BLaER1 (cell line): ENCODE data around the gene ZPBP2.

ENCODE experiments used
- H3K27ac ChIP-seq: shearing (Covaris generic); formaldehyde crosslinking; 2 replicates; pipeline ENCODE4 v1.8.1; 2022
- H3K27me3 ChIP-seq: shearing (Covaris generic); formaldehyde crosslinking; 2 replicates; pipeline ENCODE4 v1.8.1; 2022
- H3K36me3 ChIP-seq: shearing (Covaris generic); formaldehyde crosslinking; 2 replicates; pipeline ENCODE4 v1.8.1; 2022
- H3K4me1 ChIP-seq: shearing (Covaris generic); formaldehyde crosslinking; 2 replicates; pipeline ENCODE4 v1.8.1; 2022
- H3K4me2 ChIP-seq: shearing (Covaris generic); formaldehyde crosslinking; 2 replicates; pipeline ENCODE4 v1.8.1; 2022
- H3K4me3 ChIP-seq: shearing (Covaris generic); formaldehyde crosslinking; 2 replicates; pipeline ENCODE4 v1.8.1; 2022
- H3K9ac ChIP-seq: shearing (Covaris generic); formaldehyde crosslinking; 2 replicates; pipeline ENCODE4 v1.8.1; 2022
- H3K9me3 ChIP-seq: shearing (Covaris generic); formaldehyde crosslinking; 2 replicates; pipeline ENCODE4 v1.8.1; 2022
- H4K20me1 ChIP-seq: shearing (Covaris generic); formaldehyde crosslinking; 2 replicates; pipeline ENCODE4 v1.8.1; 2022
- Cebpa-rat ChIP-seq: shearing (Covaris generic); IDR thresholded peaks from 2 replicates; pipeline ENCODE4 v1.8.1; 2022

The ZPBP2 gene

DNA sequence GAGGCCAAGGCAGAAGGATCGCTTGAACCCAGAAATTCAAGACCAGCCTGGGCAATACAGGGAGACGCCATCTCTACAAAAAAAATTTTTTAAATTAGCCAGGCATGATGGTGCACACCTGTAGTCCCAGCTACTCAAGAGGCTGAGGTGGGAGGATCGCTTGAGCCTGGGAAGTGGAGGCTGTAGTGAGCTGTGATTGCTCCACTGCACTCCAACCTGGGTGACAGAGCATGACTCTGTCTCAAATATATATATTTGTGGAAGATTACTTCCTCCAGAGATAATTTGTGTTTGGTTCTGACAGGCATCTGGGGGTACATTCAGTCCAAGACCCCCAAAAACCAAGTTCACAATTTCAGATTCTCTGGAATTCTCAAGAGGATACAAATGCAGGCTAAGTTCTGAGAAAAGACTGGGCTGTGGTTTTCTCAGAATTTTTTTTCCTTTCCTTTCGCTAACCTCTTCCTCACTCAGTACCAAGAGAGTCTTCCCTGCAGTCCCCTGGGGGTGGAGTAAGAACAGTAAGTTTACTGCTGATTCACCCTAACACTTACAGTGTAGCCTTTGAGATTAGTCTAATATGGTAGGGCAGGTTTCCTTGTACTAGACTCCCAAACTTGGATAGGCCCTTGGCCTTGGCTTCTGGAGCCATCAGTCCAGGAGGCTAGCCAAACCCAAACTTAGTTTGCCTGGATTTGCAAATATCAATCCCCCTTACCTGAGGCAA lies 35.3 kb downstream of the ZPBP2 start:
- Histone ChIP-seq H3K9ac (no peak overlapping the region), H3K36me3 (peaks cover 39% of the 10 kb centered on the region; the same call in 1 of the 2 replicates), H3K27ac (no peak overlapping the region), H3K4me1 (peaks cover 35% of the 10 kb centered on the region), H3K4me3 (no peak overlapping the region), H3K27me3 (no peaks in the 10 kb centered on the region), H3K9me3 (no peaks in the 10 kb centered on the region), H3K4me2 (peak overlapping the region; percentile 66), H4K20me1 (peaks cover 7% of the 10 kb centered on the region; the same call in 1 of the 2 replicates)
- TF ChIP-seq Cebpa-rat: no peak

DNA sequence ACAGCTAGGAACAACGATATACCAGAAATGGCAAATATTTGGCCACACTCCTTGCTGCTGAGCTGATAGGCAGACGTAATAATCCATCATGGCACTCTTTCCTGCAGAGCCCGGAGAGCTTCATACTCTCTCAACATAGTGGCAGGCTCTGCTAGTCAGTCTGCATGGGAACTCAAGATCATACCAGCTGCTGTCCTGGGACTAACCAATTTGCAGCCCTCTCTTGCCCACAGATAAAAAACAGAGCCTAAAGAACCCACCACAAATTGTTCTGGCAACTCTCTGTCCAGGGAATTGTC lies 36.9 kb downstream of the ZPBP2 start:
- no peak overlapping the region for H3K27ac ChIP-seq
- peaks cover 55% of the 10 kb centered on the region for H3K36me3 ChIP-seq
- H3K4me3 ChIP-seq: no peak overlapping the region
- H3K9me3 ChIP-seq: no peaks in the 10 kb centered on the region
- no peak overlapping the region for H3K9ac ChIP-seq
- peaks cover 7% of the 10 kb centered on the region; the same call in 1 of the 2 replicates for H4K20me1 ChIP-seq
- peaks cover 35% of the 10 kb centered on the region for H3K4me1 ChIP-seq
- H3K27me3 ChIP-seq: no peaks in the 10 kb centered on the region
- 0 out of 2 replicates have a peak overlapping the region, but pooled peaks have one; percentile 66 for H3K4me2 ChIP-seq
- no peak for TF ChIP-seq Cebpa-rat

DNA sequence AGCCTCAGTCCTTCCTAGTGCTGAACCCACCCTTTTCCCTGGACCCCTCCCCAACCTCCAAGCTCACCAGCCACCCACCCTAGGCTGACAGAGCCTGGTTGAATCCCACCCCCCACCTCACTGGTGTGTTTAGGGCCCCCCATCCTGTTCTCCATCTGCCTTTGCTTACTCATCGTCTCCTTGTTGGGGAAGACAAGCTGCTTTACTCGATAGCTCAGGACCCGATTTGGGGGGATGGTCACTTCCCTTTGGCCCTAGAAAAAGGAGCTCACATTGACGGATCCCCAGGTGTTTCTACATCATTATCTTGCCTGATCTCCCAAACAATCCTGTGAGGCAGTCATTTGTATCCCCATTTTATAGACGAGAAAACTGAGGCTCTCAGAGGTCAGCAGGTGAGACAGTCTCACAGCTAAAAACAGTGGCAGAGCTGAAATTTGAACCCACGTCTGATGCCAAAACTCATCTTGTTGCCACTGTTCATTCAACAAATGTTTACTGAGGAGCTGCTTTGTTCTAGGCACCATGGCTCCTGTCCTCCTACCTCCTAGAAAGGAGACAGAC lies 40.9 kb downstream of the ZPBP2 start:
- H4K20me1 ChIP-seq: no peaks in the 10 kb centered on the region

DNA sequence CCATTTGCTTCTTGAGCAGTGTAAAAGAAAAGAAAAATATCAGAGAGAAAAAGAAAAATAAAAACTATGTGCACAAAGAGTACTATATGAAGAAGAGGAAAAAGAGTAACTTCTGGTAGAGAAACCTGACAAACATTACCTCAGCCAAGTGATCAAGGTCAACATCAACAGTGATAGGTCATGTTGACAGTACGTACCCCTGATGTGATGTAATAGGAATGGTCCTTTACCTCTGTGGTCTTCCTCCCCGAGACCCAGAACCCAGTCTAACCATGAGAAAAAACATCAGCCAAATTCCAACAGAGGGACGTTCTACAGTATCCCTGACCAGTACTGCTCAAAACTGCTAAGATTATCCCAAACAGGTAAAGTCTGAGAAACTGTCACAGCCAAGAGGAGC lies 46.0 kb downstream of the ZPBP2 start:
- H3K4me2 ChIP-seq: no peak overlapping the region

More for the DNA sequence above, 40.9 kb downstream of the ZPBP2 start:
- no peak overlapping the region for H3K4me3 ChIP-seq
- no peak overlapping the region for H3K27ac ChIP-seq
- H3K4me2 ChIP-seq: no peak overlapping the region
- H3K27me3 ChIP-seq: no peaks in the 10 kb centered on the region
- no peak for TF ChIP-seq Cebpa-rat
- peaks cover 82% of the 10 kb centered on the region for H3K36me3 ChIP-seq
- no peak overlapping the region for H3K9ac ChIP-seq
- H3K9me3 ChIP-seq: no peaks in the 10 kb centered on the region
- H3K4me1 ChIP-seq: peaks cover 20% of the 10 kb centered on the region

DNA sequence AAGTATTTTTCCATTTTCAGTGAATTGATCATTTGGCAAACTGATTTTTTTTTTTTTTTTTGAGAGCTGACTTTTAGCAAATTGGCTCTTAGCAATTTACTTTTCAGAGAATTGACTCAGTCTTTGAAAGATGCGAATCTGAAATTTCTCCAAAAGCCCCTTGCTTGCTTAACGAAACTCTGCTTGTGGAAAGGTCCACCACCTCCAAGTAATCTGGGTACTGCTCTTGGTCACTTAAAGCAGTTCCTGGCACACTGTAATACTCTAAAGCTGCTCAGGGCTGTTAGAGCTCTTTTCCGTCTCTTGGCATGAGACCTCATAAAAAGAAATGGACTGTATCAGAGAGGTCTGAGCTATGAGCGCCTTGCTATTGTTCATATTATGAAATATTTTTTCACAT lies 47.6 kb downstream of the ZPBP2 start:
- Histone ChIP-seq H3K4me2 (no peak overlapping the region), H3K36me3 (peaks cover 69% of the 10 kb centered on the region), H3K27me3 (no peaks in the 10 kb centered on the region), H3K4me1 (peaks cover 34% of the 10 kb centered on the region), H3K4me3 (no peak overlapping the region), H3K9me3 (no peaks in the 10 kb centered on the region), H3K9ac (no peak overlapping the region), H3K27ac (no peak overlapping the region), H4K20me1 (no peaks in the 10 kb centered on the region)
- TF ChIP-seq Cebpa-rat: no peak

More for the DNA sequence above, 46.0 kb downstream of the ZPBP2 start:
- Histone ChIP-seq H4K20me1 (no peaks in the 10 kb centered on the region), H3K9me3 (no peaks in the 10 kb centered on the region), H3K4me1 (peaks cover 21% of the 10 kb centered on the region), H3K9ac (no peak overlapping the region), H3K27me3 (no peaks in the 10 kb centered on the region), H3K4me3 (no peak overlapping the region), H3K27ac (no peak overlapping the region), H3K36me3 (peaks cover 71% of the 10 kb centered on the region)
- TF ChIP-seq Cebpa-rat: no peak

DNA sequence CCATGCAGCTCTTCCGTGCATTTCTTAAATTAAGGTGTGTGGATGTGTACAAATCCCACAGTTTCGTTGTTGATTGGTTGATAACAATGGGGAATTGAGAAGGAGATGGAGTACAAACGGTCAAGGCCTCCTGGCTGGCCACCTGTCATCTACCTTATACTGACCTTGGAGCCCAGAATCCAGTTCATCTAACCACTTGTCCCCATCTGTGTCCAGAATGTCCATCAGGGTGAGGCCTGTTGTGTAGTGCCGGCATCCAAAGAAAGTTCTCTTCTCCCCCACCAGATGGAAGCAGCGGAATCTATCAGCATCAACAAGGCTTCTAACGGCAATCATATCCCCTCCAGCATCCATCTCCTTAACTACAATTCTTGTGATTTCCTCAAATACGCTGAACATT lies 48.9 kb downstream of the ZPBP2 start:
- Histone ChIP-seq H3K9me3 (no peaks in the 10 kb centered on the region), H3K4me3 (no peak overlapping the region), H3K27ac (0 out of 2 replicates have a peak overlapping the region, but pooled peaks have one; percentile 14), H3K9ac (no peak overlapping the region), H3K36me3 (peaks cover 63% of the 10 kb centered on the region), H4K20me1 (no peaks in the 10 kb centered on the region), H3K4me1 (peaks cover 47% of the 10 kb centered on the region), H3K27me3 (no peaks in the 10 kb centered on the region), H3K4me2 (0 out of 2 replicates have a peak overlapping the region, but pooled peaks have one; percentile 0)
- TF ChIP-seq Cebpa-rat: no peak

DNA sequence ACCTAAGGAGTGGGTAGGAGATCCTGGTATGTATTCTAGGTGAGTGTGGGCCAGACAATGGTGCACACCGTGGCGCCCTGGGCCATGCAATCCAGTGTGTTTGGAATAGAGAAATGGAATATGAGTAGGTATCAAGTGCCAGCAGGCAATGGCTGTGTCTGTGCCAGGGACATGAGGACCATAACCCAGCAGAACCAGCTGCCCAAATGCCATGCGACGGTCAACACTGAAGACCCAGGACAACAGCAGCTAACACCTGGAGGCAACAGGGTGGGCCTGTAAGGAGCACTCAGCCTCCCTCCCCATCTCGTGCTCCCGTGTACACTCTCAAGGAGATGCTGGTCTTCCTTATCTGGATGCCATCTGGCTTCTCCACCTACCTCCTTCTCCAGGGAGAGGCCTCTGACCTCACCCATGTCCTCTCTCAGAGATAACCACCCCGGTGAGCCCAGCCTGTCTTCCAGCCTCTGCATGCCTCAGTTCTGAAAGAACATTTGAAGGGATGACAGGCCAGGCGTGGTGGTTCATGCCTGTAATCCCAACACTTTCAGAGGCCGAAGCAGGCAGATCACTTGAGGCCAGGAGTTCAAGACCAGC lies 51.2 kb downstream of the ZPBP2 start:
- no peak overlapping the region for H3K27ac ChIP-seq
- no peak for TF ChIP-seq Cebpa-rat
- H3K4me3 ChIP-seq: no peak overlapping the region
- no peaks in the 10 kb centered on the region for H3K9me3 ChIP-seq
- H3K9ac ChIP-seq: no peak overlapping the region
- H3K36me3 ChIP-seq: peaks cover 69% of the 10 kb centered on the region
- peak overlapping the region; percentile 17 for H3K4me2 ChIP-seq
- no peaks in the 10 kb centered on the region for H3K27me3 ChIP-seq
- peaks cover 70% of the 10 kb centered on the region for H3K4me1 ChIP-seq
- H4K20me1 ChIP-seq: peaks cover 12% of the 10 kb centered on the region

DNA sequence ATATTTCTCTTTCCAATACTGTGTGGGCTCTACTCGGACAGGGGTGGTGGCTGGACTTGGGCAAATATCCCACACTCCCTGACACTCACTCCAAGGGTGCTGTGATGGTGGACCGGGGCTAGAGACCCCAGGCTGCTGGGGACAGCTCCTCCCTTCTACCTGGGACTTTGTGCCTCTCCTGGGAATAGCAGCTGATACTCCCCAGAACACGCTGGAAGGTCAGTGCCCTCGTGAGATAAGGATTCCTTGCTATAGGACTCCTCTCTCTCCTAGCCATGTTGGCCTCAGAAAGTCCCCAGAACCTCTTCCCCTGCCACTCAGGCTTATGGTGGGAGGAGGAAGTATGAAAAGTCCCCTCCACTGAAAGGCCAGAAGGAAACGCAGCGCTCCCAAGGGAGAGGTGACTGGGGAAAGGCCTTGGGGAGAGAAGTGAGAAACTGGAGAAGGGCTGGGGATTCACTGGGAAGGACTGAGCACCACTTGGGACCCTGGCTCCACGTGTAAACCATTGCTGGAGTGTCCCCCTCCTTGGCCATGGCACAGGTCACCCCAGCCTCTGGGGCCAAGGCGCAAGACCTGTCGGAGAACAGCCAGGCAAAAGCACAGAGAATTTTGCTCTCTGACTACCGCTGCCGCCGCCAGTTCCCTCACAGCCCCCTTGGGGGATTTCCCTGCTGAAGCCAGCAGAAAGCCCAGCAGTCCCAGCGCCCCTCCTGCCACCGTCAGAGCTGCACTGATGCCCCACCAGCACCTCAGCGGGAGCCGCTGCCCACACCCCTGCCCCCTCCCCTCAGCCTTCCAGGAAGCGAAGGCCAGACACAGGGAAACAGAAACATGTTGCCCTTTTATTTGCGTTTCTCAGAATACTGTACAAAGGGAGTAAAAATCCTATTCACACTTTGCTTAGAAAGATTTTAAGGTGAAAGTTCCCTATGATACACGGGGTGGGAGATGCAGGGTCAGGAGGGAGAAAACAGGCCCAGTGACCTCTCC lies 52.5 kb downstream of the ZPBP2 start:
- peak overlapping the region; percentile 23; the same call in 1 of the 2 replicates for H3K4me3 ChIP-seq
- H3K36me3 ChIP-seq: peaks cover 73% of the 10 kb centered on the region
- peak overlapping the region; percentile 69 for H3K9ac ChIP-seq
- peaks cover 83% of the 10 kb centered on the region for H3K4me1 ChIP-seq
- H3K27ac ChIP-seq: peak overlapping the region; percentile 83
- peak overlapping the region; percentile 98 for H3K4me2 ChIP-seq
- no peaks in the 10 kb centered on the region for H3K27me3 ChIP-seq
- H4K20me1 ChIP-seq: peaks cover 25% of the 10 kb centered on the region
- H3K9me3 ChIP-seq: no peaks in the 10 kb centered on the region
- TF ChIP-seq Cebpa-rat: no peak

DNA sequence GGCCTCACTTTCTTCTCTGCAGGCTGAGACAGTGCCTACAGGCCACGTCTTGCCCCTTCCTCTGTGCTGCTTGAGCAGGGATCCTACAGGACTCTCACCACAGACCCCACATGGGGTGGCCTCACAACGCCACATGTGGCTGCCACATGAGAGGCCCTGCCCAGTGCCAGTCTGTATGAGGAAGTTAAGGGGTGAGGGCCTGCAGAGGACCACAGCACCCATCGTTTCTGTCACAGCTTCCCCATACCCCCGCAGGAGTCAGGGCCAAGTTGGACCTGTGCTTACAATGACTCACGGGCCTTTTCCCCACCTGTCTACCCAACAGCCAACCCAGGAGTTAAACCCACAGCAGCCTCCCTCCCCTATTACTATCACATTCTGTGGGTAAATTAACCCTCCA lies 53.3 kb downstream of the ZPBP2 start:
- peaks cover 72% of the 10 kb centered on the region for H3K36me3 ChIP-seq
- peak overlapping the region; percentile 98 for H3K4me2 ChIP-seq
- H3K9ac ChIP-seq: peak overlapping the region; percentile 69
- H3K27ac ChIP-seq: peak overlapping the region; percentile 83
- H3K27me3 ChIP-seq: no peaks in the 10 kb centered on the region
- H4K20me1 ChIP-seq: peaks cover 33% of the 10 kb centered on the region
- H3K9me3 ChIP-seq: no peaks in the 10 kb centered on the region
- no peak for TF ChIP-seq Cebpa-rat
- peak overlapping the region; percentile 23; the same call in 1 of the 2 replicates for H3K4me3 ChIP-seq
- peaks cover 91% of the 10 kb centered on the region for H3K4me1 ChIP-seq
